Suprapubic skin (tissue), 4 donors: ENCODE measurements around the gene SIPA1L3. TPM values are rescaled to one million over a fixed set of nuclear protein-coding genes. Genes with fewer than 3 reads are reported as not detected.
"Not testable (repeated sequence)": the region's sequence is repeated elsewhere in the genome, so short reads cannot be mapped to it uniquely, and the experiment has no call there.

Source experiments
- DNase-seq, 2 donors: peaks; one replicate each; pipeline ENCODE4 v3.0.0-alpha.2; 2019; ENCODE audit warnings: low spot score in 2 of 2
- H3K27ac ChIP-seq: fragments of 200-600 bp; sonication (generic); one replicate; pipeline ENCODE4 v1.5.1; 2019
- H3K27me3 ChIP-seq: fragments of 200-600 bp; sonication (generic); one replicate; pipeline ENCODE4 v1.5.1; 2019
- H3K36me3 ChIP-seq: fragments of 200-600 bp; sonication (generic); one replicate; pipeline ENCODE4 v1.5.1; 2019
- H3K4me1 ChIP-seq: fragments of 200-600 bp; sonication (generic); one replicate; pipeline ENCODE4 v1.5.1; 2019
- H3K4me3 ChIP-seq: fragments of 200-600 bp; sonication (generic); one replicate; pipeline ENCODE4 v1.5.1; 2019; ENCODE audit warnings: mild to moderate bottlenecking
- H3K9me3 ChIP-seq: fragments of 200-600 bp; sonication (generic); one replicate; pipeline ENCODE4 v1.5.1; 2019
- EP300 ChIP-seq: sonication (generic); formaldehyde crosslinking; IDR thresholded peaks from one replicate; pipeline ENCODE4 v1.6.1; 2017; ENCODE audit warnings: antibody characterized with exemption
- POLR2A ChIP-seq, 2 donors: fragments of 450-650 bp; IDR thresholded peaks; one replicate each; pipeline ENCODE4 v1.6.1; 2017; ENCODE audit warnings: antibody characterized with exemption in 2 of 2, mild to moderate bottlenecking in 2 of 2, moderate library complexity in 2 of 2
- POLR2AphosphoS5 ChIP-seq, 3 donors: sonication (generic); formaldehyde crosslinking; IDR thresholded peaks; one replicate each; pipeline ENCODE4 v1.6.1; 2017; ENCODE audit warnings: antibody characterized with exemption in 3 of 3
- WGBS: methylation state at CpG from one replicate; pipeline ENCODE4 v1.1.5; 2018; 5-methylcytosine and 5-hydroxymethylcytosine counted together
- total RNA-seq, 4 donors: library from RNA; depleted of rRNA; stranded (reverse); fragments of >200 nt; gene quantifications; one replicate each; pipeline ENCODE4 v1.1.0, GENCODE V29; 2016
- TF ChIP-seq, protein P1 (sequence below), 2 donors: fragments of 200-600 bp in 1 of 2; fragments of 450-650 bp in 1 of 2; sonication (generic) in 1 of 2; IDR thresholded peaks; one replicate each; pipeline ENCODE4 v1.5.1; 2016 to 2019; ENCODE audit warnings: antibody characterized with exemption in 2 of 2, mild to moderate bottlenecking in 1 of 2, moderate library complexity in 1 of 2

Gene SIPA1L3, protein sequence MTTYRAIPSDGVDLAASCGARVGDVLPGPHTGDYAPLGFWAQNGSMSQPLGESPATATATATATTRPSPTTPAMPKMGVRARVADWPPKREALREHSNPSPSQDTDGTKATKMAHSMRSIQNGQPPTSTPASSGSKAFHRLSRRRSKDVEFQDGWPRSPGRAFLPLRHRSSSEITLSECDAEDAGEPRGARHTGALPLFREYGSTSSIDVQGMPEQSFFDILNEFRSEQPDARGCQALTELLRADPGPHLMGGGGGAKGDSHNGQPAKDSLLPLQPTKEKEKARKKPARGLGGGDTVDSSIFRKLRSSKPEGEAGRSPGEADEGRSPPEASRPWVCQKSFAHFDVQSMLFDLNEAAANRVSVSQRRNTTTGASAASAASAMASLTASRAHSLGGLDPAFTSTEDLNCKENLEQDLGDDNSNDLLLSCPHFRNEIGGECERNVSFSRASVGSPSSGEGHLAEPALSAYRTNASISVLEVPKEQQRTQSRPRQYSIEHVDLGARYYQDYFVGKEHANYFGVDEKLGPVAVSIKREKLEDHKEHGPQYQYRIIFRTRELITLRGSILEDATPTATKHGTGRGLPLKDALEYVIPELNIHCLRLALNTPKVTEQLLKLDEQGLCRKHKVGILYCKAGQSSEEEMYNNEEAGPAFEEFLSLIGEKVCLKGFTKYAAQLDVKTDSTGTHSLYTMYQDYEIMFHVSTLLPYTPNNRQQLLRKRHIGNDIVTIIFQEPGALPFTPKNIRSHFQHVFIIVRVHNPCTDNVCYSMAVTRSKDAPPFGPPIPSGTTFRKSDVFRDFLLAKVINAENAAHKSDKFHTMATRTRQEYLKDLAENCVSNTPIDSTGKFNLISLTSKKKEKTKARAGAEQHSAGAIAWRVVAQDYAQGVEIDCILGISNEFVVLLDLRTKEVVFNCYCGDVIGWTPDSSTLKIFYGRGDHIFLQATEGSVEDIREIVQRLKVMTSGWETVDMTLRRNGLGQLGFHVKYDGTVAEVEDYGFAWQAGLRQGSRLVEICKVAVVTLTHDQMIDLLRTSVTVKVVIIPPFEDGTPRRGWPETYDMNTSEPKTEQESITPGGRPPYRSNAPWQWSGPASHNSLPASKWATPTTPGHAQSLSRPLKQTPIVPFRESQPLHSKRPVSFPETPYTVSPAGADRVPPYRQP (N-terminal part only)
- 10 to 100 TPM; 52.6 to 92.1 (median 81.8) TPM for total RNA-seq

DNA sequence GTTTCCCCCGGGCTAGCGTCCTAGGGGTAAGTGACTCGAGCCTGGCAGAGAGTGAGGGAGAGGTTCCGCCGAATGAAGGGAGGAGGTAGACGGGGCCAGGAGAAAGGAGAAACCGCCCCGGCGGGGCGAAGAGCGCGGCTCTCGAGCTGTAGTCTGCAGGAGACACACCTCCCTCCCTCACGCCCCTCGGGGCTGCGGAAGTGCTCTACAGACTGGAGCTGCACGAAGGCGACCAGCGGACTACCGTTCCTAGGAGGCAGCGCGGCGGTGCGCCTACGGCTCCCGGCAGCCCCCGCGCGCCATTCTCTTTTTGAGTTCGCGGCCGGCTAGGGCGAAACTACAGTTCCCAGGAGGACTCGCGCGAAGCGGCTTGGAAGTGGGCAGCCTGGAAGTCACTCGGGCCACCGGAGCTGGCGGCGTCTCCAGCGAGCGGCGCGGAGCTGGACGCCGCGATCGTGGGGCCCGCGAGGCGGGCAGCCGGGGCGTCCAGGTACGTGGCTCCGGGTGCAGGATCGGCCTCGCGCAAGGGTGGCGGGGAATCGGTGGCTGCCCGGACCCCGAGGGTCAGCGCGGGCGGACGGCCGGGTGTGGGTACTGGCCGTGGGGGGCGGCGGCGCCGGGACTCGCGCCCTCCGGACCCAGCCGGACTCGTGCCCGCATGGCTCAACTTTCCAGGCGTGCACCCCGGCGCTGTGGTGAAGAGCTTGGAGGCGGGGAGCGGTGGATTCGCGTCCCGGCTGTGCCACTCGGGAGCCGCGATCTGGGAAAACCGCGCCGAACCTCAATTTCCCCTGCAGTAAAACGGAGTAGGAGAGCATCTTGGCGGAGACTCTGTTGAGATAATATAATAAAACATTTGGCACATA is at the start of gene SIPA1L3:
TSS of gene SIPA1L3 (plus strand) at position 340 of the 866 bp plus-strand sequence. CDS start 174,358 bp downstream, outside the sequence.
- under 1% methylated on average over 31 of the region's 95 CpGs for WGBS
- TF ChIP-seq EP300, result no peak
- TF ChIP-seq, protein P1, sequence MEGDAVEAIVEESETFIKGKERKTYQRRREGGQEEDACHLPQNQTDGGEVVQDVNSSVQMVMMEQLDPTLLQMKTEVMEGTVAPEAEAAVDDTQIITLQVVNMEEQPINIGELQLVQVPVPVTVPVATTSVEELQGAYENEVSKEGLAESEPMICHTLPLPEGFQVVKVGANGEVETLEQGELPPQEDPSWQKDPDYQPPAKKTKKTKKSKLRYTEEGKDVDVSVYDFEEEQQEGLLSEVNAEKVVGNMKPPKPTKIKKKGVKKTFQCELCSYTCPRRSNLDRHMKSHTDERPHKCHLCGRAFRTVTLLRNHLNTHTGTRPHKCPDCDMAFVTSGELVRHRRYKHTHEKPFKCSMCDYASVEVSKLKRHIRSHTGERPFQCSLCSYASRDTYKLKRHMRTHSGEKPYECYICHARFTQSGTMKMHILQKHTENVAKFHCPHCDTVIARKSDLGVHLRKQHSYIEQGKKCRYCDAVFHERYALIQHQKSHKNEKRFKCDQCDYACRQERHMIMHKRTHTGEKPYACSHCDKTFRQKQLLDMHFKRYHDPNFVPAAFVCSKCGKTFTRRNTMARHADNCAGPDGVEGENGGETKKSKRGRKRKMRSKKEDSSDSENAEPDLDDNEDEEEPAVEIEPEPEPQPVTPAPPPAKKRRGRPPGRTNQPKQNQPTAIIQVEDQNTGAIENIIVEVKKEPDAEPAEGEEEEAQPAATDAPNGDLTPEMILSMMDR (IDR thresholded peaks at IDR 0.05), result no peak
- TF ChIP-seq POLR2AphosphoS5 (IDR thresholded peaks at IDR 0.05), result no peak
- no peak for TF ChIP-seq POLR2A (IDR thresholded peaks at IDR 0.05)
- peaks cover 20% of the 10 kb centered on the region for H3K4me1 ChIP-seq
- peak within 1 kb of the TSS; percentile 98 for H3K4me3 ChIP-seq
- H3K27me3 ChIP-seq, result no peaks in the 10 kb centered on the region
- peak; percentile 95 to 97 for DNase-seq
- H3K36me3 ChIP-seq, result no peaks in the 10 kb centered on the region
- H3K27ac ChIP-seq, result peak within 1 kb of the TSS; percentile 67
- no peaks in the 10 kb centered on the region for H3K9me3 ChIP-seq

DNA sequence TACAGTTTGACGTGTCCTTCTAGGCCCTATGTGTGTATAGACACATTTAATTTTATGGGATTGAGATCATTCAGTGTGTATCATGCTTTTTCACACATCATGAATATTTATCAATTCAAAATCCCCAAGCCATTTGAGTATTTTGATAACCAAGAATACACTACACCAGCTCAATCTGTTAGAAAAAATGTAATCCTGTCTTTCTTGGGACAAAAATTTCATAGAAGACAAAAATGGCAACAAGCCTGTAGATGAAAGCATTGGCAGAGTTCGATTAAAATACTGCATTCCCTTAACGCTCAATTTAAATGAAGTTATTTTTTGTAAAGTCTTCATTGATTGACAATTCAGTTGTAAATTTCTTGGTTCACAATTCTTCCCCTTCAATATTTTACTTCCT is 42.5 kb upstream of the SIPA1L3 start:
- Histone ChIP-seq H3K36me3 (no peaks in the 10 kb centered on the region), H3K4me3 (no peak overlapping the region), H3K9me3 (no peaks in the 10 kb centered on the region), H3K27ac (no peak overlapping the region), H3K27me3 (no peaks in the 10 kb centered on the region), H3K4me1 (peaks cover 3% of the 10 kb centered on the region)
- 82% methylated on average over 3 of the region's 3 CpGs for WGBS
- TF ChIP-seq POLR2AphosphoS5 (IDR thresholded peaks at IDR 0.05) (no peak), EP300 (no peak), POLR2A (IDR thresholded peaks at IDR 0.05) (no peak)
- TF ChIP-seq, protein P1 (IDR thresholded peaks at IDR 0.05), result no peak
- no peak for DNase-seq

DNA sequence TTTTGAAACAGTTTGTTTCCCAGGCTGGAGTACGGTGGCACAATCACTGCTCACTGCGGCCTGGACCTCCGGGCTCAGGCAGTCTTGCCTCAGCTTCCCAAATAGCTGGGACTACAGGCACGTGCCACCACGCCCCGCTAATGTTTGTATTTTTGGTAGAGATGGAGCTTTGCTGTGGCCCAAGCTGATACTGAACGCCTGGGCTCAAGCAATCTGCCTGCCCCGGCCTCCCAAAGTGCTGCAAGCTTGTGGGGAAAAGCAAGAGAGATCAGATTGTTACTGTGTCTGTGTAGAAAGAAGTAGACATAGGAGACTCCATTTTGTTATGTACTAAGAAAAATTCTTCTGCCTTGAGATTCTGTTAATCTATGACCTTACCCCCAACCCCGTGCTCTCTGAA is 41.1 kb upstream of the SIPA1L3 start:
- not testable (repeated sequence) for H3K36me3 ChIP-seq, H3K9me3 ChIP-seq, H3K27me3 ChIP-seq, H3K4me1 ChIP-seq, H3K4me3 ChIP-seq, H3K27ac ChIP-seq, DNase-seq
- 89% methylated on average over 8 of the region's 9 CpGs for WGBS

DNA sequence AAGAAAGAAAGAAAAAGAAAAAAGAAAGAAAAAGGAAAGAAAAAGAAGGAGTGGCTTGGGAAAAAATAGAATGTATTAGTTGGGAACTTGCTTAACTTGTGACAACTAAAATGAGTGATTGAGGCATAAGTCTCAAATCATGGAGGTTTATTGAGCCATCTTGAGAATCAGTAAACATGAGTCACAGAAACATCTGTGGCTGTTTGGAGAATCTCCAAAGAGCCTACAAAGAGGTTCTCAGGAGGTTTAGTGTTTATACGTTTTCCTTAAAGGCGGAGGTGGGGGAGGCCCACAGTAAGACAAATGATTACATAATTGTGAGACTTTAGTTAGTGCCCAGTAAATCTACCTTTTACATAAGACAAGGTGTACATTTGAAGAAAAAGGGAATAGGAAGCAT is 39.2 kb upstream of the SIPA1L3 start:
- WGBS, result 23% methylated on average over 2 of the region's 2 CpGs

More for the DNA sequence above, 39.2 kb upstream of the SIPA1L3 start:
- Histone ChIP-seq H3K27ac (peak overlapping the region; percentile 33), H3K9me3 (no peaks in the 10 kb centered on the region), H3K4me1 (peaks cover 3% of the 10 kb centered on the region), H3K4me3 (no peak overlapping the region), H3K36me3 (no peaks in the 10 kb centered on the region), H3K27me3 (peaks cover 3% of the 10 kb centered on the region)
- no peak for TF ChIP-seq EP300
- TF ChIP-seq, protein P1 (IDR thresholded peaks at IDR 0.05), result no peak
- TF ChIP-seq POLR2AphosphoS5 (IDR thresholded peaks at IDR 0.05), result no peak
- no peak for TF ChIP-seq POLR2A (IDR thresholded peaks at IDR 0.05)
- DNase-seq, result no peak
